ENCODE results near the gene PRPS2. TPM values are rescaled to one million over a fixed set of nuclear protein-coding genes. Genes with fewer than 3 reads are reported as not detected.

The PRPS2 gene
- total RNA-seq, 1 experiment from 2014 or later = 73.9 TPM

GRCh38 chrX:12779534-12779933, 11.7 kb upstream of the PRPS2 start:
- H2AFZ ChIP-seq (ENCODE audit: low read length) = no peak overlapping the region
- intact Hi-C loops (cut with micrococcal nuclease) = no loop called here
- H3K36me3 ChIP-seq (ENCODE audit: low read depth, low read length) = no peaks in the 10 kb centered on the region
- TF ChIP-seq EZH2 (IDR thresholded peaks at IDR 0.05; ENCODE audit: low read length, unreplicated experiment) (no peak), EZH2phosphoT487 (IDR thresholded peaks at IDR 0.05; ENCODE audit: borderline replicate concordance, low read length) (no peak), CTCF (conservative IDR thresholded peaks at IDR 0.05; ENCODE audit: low read depth, low read length) (no peak)
- ATAC-seq = no peak
- DNase-seq = no peak
- H3K4me3 ChIP-seq (ENCODE audit: low read length) = no peak overlapping the region
- no peak overlapping the region for H3K4me2 ChIP-seq (ENCODE audit: low read length)
- H3K9ac ChIP-seq (ENCODE audit: low read length) = no peak overlapping the region
- H3K79me2 ChIP-seq (ENCODE audit: low read length) = no peaks in the 10 kb centered on the region
- H3F3A ChIP-seq (ENCODE audit: low read length, unreplicated experiment) = no peaks in the 10 kb centered on the region
- no peaks in the 10 kb centered on the region for H4K20me1 ChIP-seq (ENCODE audit: low read length)
- H3K9me3 ChIP-seq (ENCODE audit: low read length) = no peaks in the 10 kb centered on the region
- no peaks in the 10 kb centered on the region for H3K4me1 ChIP-seq (ENCODE audit: insufficient read depth, low read length)
- CTCF ChIA-PET = interaction anchor here (0.5 to 1.0 kb wide), 2 partner anchors 8 to 508 kb away, joined by 3 read pairs; no protein-coding TSS in a partner anchor
- POLR2A ChIA-PET (ENCODE audit: unreplicated experiment) = no interaction called here
- BruUV-seq (replicated peaks) = no TSS peak
- H3K9me2 ChIP-seq (replicated peaks; ENCODE audit: low read length) = no peaks in the 10 kb centered on the region
- no peak overlapping the region for H3K27ac ChIP-seq (ENCODE audit: low read length)
- no peaks in the 10 kb centered on the region for H3K27me3 ChIP-seq (ENCODE audit: low read length)

- DNase-seq (no peak), ATAC-seq (no peak)
- H3K4me1 ChIP-seq (ENCODE audit: insufficient read depth, low read length) = peaks cover 10% of the 10 kb centered on the region
- no peak overlapping the region for H3K27ac ChIP-seq (ENCODE audit: low read length)
- H3K4me2 ChIP-seq (ENCODE audit: low read length) = no peak overlapping the region
- CTCF ChIA-PET = no interaction called here
- H3K9me2 ChIP-seq (replicated peaks; ENCODE audit: low read length) = no peaks in the 10 kb centered on the region
- H3K27me3 ChIP-seq (ENCODE audit: low read length) = no peaks in the 10 kb centered on the region
- intact Hi-C loops (cut with micrococcal nuclease) = no loop called here
- no peak overlapping the region for H3K4me3 ChIP-seq (ENCODE audit: low read length)
- no peaks in the 10 kb centered on the region for H3K9me3 ChIP-seq (ENCODE audit: low read length)
- H4K20me1 ChIP-seq (ENCODE audit: low read length) = peaks cover 8% of the 10 kb centered on the region; the same call in 1 of the 2 replicates
- no peak overlapping the region for H3K9ac ChIP-seq (ENCODE audit: low read length)
- BruUV-seq (replicated peaks) = no TSS peak
- no peak overlapping the region for H2AFZ ChIP-seq (ENCODE audit: low read length)
- no peaks in the 10 kb centered on the region for H3K36me3 ChIP-seq (ENCODE audit: low read depth, low read length)
- POLR2A ChIA-PET (ENCODE audit: unreplicated experiment) = no interaction called here
- peaks cover 20% of the 10 kb centered on the region for H3K79me2 ChIP-seq (ENCODE audit: low read length)
- H3F3A ChIP-seq (ENCODE audit: low read length, unreplicated experiment) = no peaks in the 10 kb centered on the region
- TF ChIP-seq EZH2phosphoT487 (IDR thresholded peaks at IDR 0.05; ENCODE audit: borderline replicate concordance, low read length) (no peak), EZH2 (IDR thresholded peaks at IDR 0.05; ENCODE audit: low read length, unreplicated experiment) (no peak), CTCF (conservative IDR thresholded peaks at IDR 0.05; ENCODE audit: low read depth, low read length) (no peak)
These were observed 2.6 kb upstream of the PRPS2 start for GRCh38 chrX:12788645-12789044.

GRCh38 chrX:12789976-12790375, 1.2 kb upstream of the PRPS2 start:
- TF ChIP-seq CTCF (conservative IDR thresholded peaks at IDR 0.05; ENCODE audit: low read depth, low read length) (no peak), EZH2 (IDR thresholded peaks at IDR 0.05; ENCODE audit: low read length, unreplicated experiment) (no peak), EZH2phosphoT487 (IDR thresholded peaks at IDR 0.05; ENCODE audit: borderline replicate concordance, low read length) (no peak)
- H3K4me2 ChIP-seq (ENCODE audit: low read length) = no peak overlapping the region
- H3F3A ChIP-seq (ENCODE audit: low read length, unreplicated experiment) = no peaks in the 10 kb centered on the region
- ATAC-seq (no peak), DNase-seq (no peak)
- H3K9ac ChIP-seq (ENCODE audit: low read length) = no peak overlapping the region
- no peak overlapping the region for H3K4me3 ChIP-seq (ENCODE audit: low read length)
- no peak overlapping the region for H2AFZ ChIP-seq (ENCODE audit: low read length)
- no peaks in the 10 kb centered on the region for H3K9me2 ChIP-seq (replicated peaks; ENCODE audit: low read length)
- H3K4me1 ChIP-seq (ENCODE audit: insufficient read depth, low read length) = peaks cover 10% of the 10 kb centered on the region
- no peaks in the 10 kb centered on the region for H3K9me3 ChIP-seq (ENCODE audit: low read length)
- BruUV-seq (replicated peaks) = no TSS peak
- peaks cover 33% of the 10 kb centered on the region for H3K79me2 ChIP-seq (ENCODE audit: low read length)
- CTCF ChIA-PET = no interaction called here
- POLR2A ChIA-PET (ENCODE audit: unreplicated experiment) = no interaction called here
- peaks cover 8% of the 10 kb centered on the region; the same call in 1 of the 2 replicates for H4K20me1 ChIP-seq (ENCODE audit: low read length)
- intact Hi-C loops (cut with micrococcal nuclease) = no loop called here
- H3K27me3 ChIP-seq (ENCODE audit: low read length) = no peaks in the 10 kb centered on the region
- H3K27ac ChIP-seq (ENCODE audit: low read length) = no peak overlapping the region
- no peaks in the 10 kb centered on the region for H3K36me3 ChIP-seq (ENCODE audit: low read depth, low read length)

All from PC-3 (cell line).